Measurements from ENCODE around the gene DEAF1. TPM values are rescaled to one million over a fixed set of nuclear protein-coding genes. Genes with fewer than 3 reads are reported as not detected.

DEAF1 gene
- total RNA-seq, 1 experiment from 2014 or later, result 33.9 TPM

GRCh38 chr11:689625-690024 lies 5.4 kb downstream of the DEAF1 start:
- CTCF ChIA-PET, result no interaction called here
- no peak for ATAC-seq
- Histone ChIP-seq H3K9me3 (ENCODE audit: control insufficient read depth in 1 of 2, insufficient read depth in 1 of 2, low read depth in 1 of 2, low read length in 2 of 2) (no peaks in the 10 kb centered on the region), H3K36me3 (ENCODE audit: control insufficient read depth in 1 of 2, insufficient read depth in 2 of 2, low read length in 2 of 2) (peaks cover 13 to 16% of the 10 kb centered on the region in 2 experiments), H3K27me3 (ENCODE audit: insufficient read depth, low read length) (no peaks in the 10 kb centered on the region), H3K9me2 (ENCODE audit: insufficient read depth) (no peaks in the 10 kb centered on the region), H3K4me3 (replicated peaks in 1 of 2; ENCODE audit: low read depth in 1 of 2, low read length in 2 of 2) (no peak overlapping the region), H3K79me2 (ENCODE audit: insufficient read depth, low read length) (peaks cover 26% of the 10 kb centered on the region), H2AFZ (ENCODE audit: low read depth, low read length, poor library complexity, severe bottlenecking) (no peak overlapping the region), H3K4me2 (ENCODE audit: low read length) (no peak overlapping the region), H3K9ac (ENCODE audit: low read length) (no peak overlapping the region), H3K27ac (ENCODE audit: low read depth, low read length) (no peak overlapping the region), H4K20me1 (ENCODE audit: insufficient read depth) (no peaks in the 10 kb centered on the region), H3K4me1 (ENCODE audit: control insufficient read depth in 1 of 2, insufficient read depth in 2 of 2, low read length in 2 of 2) (peaks cover 8 to 19% of the 10 kb centered on the region in 2 experiments)
- no peak for TF ChIP-seq RAD21 (IDR thresholded peaks at IDR 0.05; ENCODE audit: low read depth)
- TF ChIP-seq ZNF274 (IDR thresholded peaks at IDR 0.05; ENCODE audit: low read depth, low read length), result no peak
- no peak for TF ChIP-seq TCF7L2 (IDR thresholded peaks at IDR 0.05; ENCODE audit: borderline replicate concordance, extremely low read depth, insufficient read depth, insufficient read length)
- no peak for TF ChIP-seq CEBPB (IDR thresholded peaks at IDR 0.05; ENCODE audit: low read depth)
- TF ChIP-seq ZBTB33 (IDR thresholded peaks at IDR 0.05; ENCODE audit: extremely low read depth, insufficient replicate concordance, low read length), result no peak
- TF ChIP-seq POLR2A (IDR thresholded peaks at IDR 0.05; ENCODE audit: borderline replicate concordance, extremely low read depth, insufficient read depth, insufficient read length), result no peak
- no peak for TF ChIP-seq YY1 (IDR thresholded peaks at IDR 0.05; ENCODE audit: extremely low read depth, insufficient replicate concordance, low read depth, low read length)
- TF ChIP-seq REST (IDR thresholded peaks at IDR 0.05; ENCODE audit: low read depth), result no peak
- TF ChIP-seq ELF1 (IDR thresholded peaks at IDR 0.05; ENCODE audit: borderline replicate concordance, low read depth), result no peak
- no peak for TF ChIP-seq EGR1 (IDR thresholded peaks at IDR 0.05; ENCODE audit: low read depth)
- TF ChIP-seq FOSL1 (IDR thresholded peaks at IDR 0.05; ENCODE audit: low read depth), result no peak
- TF ChIP-seq SP1 (IDR thresholded peaks at IDR 0.05; ENCODE audit: low read depth), result no peak
- no peak for TF ChIP-seq SIN3A (IDR thresholded peaks at IDR 0.05; ENCODE audit: low read depth)
- POLR2A ChIA-PET, result no interaction called here
- RAD21 ChIA-PET (ENCODE audit: low non-redundant PET in 1 of 2, low total read pairs in 2 of 2, uncharacterized antibody in 2 of 2, unreplicated experiment in 2 of 2), result no interaction called here
- intact Hi-C loops (cut with micrococcal nuclease), result no loop called here
- BruUV-seq (replicated peaks), result no TSS peak
- DNase-seq (ENCODE audit: low read depth, low spot score), result no peak

All from HCT116 (cell line).